ENCODE data around the gene LRRC56. TPM values are rescaled to one million over a fixed set of nuclear protein-coding genes. Genes with fewer than 3 reads are reported as not detected.
A peak's percentile ranks its signal among the peaks of the same experiment; 100 is the strongest.

LRRC56 gene
- total RNA-seq, 2 donors from 2014 or later, result 3.0 to 4.3 TPM

DNA sequence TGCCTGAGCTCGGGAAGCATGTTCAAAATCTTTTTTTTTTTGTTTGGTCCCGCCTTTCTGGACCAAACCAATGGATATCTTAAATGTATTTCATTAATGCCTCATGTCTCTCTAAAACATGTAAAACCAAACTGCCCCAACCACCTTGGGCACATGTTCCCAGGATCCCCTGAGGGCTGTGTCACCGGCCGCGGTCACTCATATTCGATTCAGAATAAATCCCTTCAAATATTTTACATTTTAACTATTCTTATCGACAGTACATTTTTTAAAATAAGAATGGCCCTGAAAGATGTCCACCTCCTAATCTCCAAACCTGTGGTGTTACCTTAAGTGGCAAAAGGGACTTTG is 32.4 kb upstream of the LRRC56 start:
- Histone ChIP-seq H3K9me3 (ENCODE audit: control insufficient read depth, low read length) (no peaks in the 10 kb centered on the region), H3K27me3 (ENCODE audit: control insufficient read depth, insufficient read depth, low read length, poor library complexity, severe bottlenecking) (no peaks in the 10 kb centered on the region), H3K4me1 (ENCODE audit: control insufficient read depth, insufficient read depth, low read length) (no peaks in the 10 kb centered on the region), H3K27ac (ENCODE audit: low read depth, low read length) (no peak overlapping the region), H3K36me3 (ENCODE audit: control insufficient read depth, insufficient read depth, low read length) (peaks cover 17% of the 10 kb centered on the region), H3K4me3 (ENCODE audit: low read length) (peak overlapping the region; percentile 91), H3K9ac (ENCODE audit: extremely low read depth, low read length, poor library complexity, severe bottlenecking) (no peak overlapping the region)
- peak overlapping the region; percentile 90 for H3K4me3 Mint-ChIP-seq
- H3K27ac Mint-ChIP-seq, result no peak overlapping the region
- TF ChIP-seq, protein P1, sequence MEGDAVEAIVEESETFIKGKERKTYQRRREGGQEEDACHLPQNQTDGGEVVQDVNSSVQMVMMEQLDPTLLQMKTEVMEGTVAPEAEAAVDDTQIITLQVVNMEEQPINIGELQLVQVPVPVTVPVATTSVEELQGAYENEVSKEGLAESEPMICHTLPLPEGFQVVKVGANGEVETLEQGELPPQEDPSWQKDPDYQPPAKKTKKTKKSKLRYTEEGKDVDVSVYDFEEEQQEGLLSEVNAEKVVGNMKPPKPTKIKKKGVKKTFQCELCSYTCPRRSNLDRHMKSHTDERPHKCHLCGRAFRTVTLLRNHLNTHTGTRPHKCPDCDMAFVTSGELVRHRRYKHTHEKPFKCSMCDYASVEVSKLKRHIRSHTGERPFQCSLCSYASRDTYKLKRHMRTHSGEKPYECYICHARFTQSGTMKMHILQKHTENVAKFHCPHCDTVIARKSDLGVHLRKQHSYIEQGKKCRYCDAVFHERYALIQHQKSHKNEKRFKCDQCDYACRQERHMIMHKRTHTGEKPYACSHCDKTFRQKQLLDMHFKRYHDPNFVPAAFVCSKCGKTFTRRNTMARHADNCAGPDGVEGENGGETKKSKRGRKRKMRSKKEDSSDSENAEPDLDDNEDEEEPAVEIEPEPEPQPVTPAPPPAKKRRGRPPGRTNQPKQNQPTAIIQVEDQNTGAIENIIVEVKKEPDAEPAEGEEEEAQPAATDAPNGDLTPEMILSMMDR (conservative IDR thresholded peaks at IDR 0.05), result no peak
- no peaks in the 10 kb centered on the region for H3K9me3 Mint-ChIP-seq
- H3K27me3 Mint-ChIP-seq (ENCODE audit: insufficient read depth), result peaks cover 2% of the 10 kb centered on the region
- WGBS, 2 experiments (ENCODE audit: insufficient coverage in 1 of 2, insufficient read length in 1 of 2), result 82 to 95% methylated on average over 7 of the region's 7 CpGs
- DNase-seq, result no peak
- peaks cover 24% of the 10 kb centered on the region for H3K36me3 Mint-ChIP-seq (ENCODE audit: low read depth)
- H3K4me1 Mint-ChIP-seq, result no peaks in the 10 kb centered on the region

DNA sequence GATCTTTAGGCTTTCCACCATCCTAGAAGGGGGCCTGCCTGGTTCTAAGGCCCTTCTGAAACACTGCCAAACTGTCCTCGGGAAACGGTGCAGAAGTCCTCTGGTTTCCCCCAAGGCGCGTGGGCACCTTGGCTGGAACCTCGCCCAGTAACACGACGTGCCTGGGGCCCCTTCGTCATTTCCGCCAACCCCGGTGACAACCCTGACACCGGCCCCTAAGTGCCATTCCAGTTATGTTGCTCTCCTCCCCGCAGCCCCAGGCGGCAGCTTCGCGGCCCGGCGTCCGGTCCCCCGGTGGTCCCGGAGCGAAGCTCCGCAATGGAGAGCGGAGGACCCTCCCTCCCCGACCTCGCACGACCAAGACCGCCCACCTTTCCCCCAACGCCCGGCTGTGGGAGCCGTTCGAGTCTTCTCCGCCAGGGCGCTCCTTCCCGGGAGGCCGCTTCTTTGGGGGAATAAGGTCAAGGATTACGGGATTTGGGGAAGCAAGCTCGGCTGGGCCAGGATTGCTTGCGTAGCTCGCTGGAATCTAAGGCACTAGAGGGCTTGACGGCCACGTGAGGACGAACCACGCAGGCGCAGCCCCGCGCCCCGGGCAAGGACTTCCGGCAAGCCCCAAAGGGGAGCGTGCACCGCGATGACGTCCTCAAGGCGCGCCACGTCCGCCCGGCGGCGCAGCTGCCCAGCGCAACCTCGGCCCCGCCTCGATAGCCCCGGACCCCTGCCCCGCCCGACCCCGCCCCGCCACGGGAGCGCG is 30.9 kb upstream of the LRRC56 start:
- H3K4me1 ChIP-seq (ENCODE audit: control insufficient read depth, insufficient read depth, low read length), result no peaks in the 10 kb centered on the region

DNA sequence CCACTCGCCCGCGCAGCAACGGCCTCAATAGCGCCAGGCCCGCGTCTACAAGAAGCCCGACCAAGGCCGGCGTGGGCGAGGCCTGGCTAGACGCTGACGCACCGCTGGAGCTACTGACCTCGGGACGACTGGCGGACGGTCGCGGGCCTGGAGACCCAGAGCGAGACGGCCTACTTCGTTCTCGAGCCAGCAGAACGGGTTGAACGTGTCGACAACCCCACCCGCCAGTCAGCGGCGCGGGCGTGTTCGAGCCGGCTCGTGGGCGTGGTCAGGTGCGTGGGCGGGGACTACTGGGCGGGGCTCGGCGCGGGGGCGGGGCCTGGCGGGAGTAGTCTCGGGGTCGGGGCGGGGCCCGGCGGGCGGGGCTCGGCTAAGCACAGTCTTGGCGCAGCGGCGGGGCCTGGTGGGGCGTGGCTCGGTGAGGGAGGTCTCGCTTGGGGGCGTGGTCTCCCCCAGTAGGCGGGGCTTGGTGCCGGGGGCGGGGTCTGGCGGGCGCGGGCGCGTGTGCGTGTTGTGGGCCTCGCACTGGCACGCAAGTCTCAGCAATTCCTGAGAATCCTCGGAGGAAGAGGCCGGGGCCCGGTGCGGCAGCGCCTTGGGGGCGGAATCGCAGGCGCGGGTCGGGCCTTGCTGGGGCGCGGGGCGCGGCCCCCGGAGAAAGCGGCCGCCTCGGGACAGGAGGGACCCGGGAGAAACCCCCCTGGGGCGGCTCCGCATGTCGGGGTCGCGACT is 30.2 kb upstream of the LRRC56 start, which contains the start of gene RNH1:
Gene RNH1 (minus strand): TSS at position 248 of the 732 bp plus-strand sequence. CDS start 5,080 bp downstream, outside the sequence.
- peak within 1 kb of the TSS; percentile 90 for H3K4me3 Mint-ChIP-seq
- Histone ChIP-seq H3K9ac (ENCODE audit: extremely low read depth, low read length, poor library complexity, severe bottlenecking) (peak within 1 kb of the TSS; percentile 93), H3K4me3 (ENCODE audit: low read length) (peak within 1 kb of the TSS; percentile 91), H3K9me3 (ENCODE audit: control insufficient read depth, low read length) (no peaks in the 10 kb centered on the region), H3K27me3 (ENCODE audit: control insufficient read depth, insufficient read depth, low read length, poor library complexity, severe bottlenecking) (no peaks in the 10 kb centered on the region), H3K4me1 (ENCODE audit: control insufficient read depth, insufficient read depth, low read length) (no peaks in the 10 kb centered on the region), H3K27ac (ENCODE audit: low read depth, low read length) (peak within 1 kb of the TSS; percentile 95), H3K36me3 (ENCODE audit: control insufficient read depth, insufficient read depth, low read length) (peaks cover 12% of the 10 kb centered on the region)
- peak; percentile 99 for DNase-seq
- H3K4me1 Mint-ChIP-seq, result no peaks in the 10 kb centered on the region
- peaks cover 21% of the 10 kb centered on the region for H3K36me3 Mint-ChIP-seq (ENCODE audit: low read depth)
- WGBS, 2 experiments (ENCODE audit: insufficient coverage in 1 of 2, insufficient read length in 1 of 2), result 0% methylated on average over 32 to 93 of the region's 93 CpGs
- H3K27ac Mint-ChIP-seq, result peak within 1 kb of the TSS; percentile 99
- no peaks in the 10 kb centered on the region for H3K9me3 Mint-ChIP-seq
- TF ChIP-seq, protein P1 (conservative IDR thresholded peaks at IDR 0.05), result no peak
- H3K27me3 Mint-ChIP-seq (ENCODE audit: insufficient read depth), result peaks cover 2% of the 10 kb centered on the region

More for the DNA sequence above, 30.9 kb upstream of the LRRC56 start:
- no peaks in the 10 kb centered on the region for H3K27me3 ChIP-seq (ENCODE audit: control insufficient read depth, insufficient read depth, low read length, poor library complexity, severe bottlenecking)
- H3K36me3 ChIP-seq (ENCODE audit: control insufficient read depth, insufficient read depth, low read length), result peaks cover 12% of the 10 kb centered on the region
- peak overlapping the region; percentile 99 for H3K27ac Mint-ChIP-seq
- peak; percentile 98 for DNase-seq
- H3K27ac ChIP-seq (ENCODE audit: low read depth, low read length), result peak overlapping the region; percentile 95
- peaks cover 21% of the 10 kb centered on the region for H3K36me3 Mint-ChIP-seq (ENCODE audit: low read depth)
- H3K9ac ChIP-seq (ENCODE audit: extremely low read depth, low read length, poor library complexity, severe bottlenecking), result peak overlapping the region; percentile 93
- H3K4me3 Mint-ChIP-seq, result peak overlapping the region; percentile 90
- TF ChIP-seq, protein P1 (conservative IDR thresholded peaks at IDR 0.05), result peak; percentile 43
- no peaks in the 10 kb centered on the region for H3K9me3 ChIP-seq (ENCODE audit: control insufficient read depth, low read length)
- H3K4me1 Mint-ChIP-seq, result no peaks in the 10 kb centered on the region
- H3K27me3 Mint-ChIP-seq (ENCODE audit: insufficient read depth), result peaks cover 2% of the 10 kb centered on the region
- H3K9me3 Mint-ChIP-seq, result no peaks in the 10 kb centered on the region
- 0% methylated on average over 45 to 71 of the region's 71 CpGs for WGBS, 2 experiments (ENCODE audit: insufficient coverage in 1 of 2, insufficient read length in 1 of 2)
- H3K4me3 ChIP-seq (ENCODE audit: low read length), result peak overlapping the region; percentile 91
